ENCODE results near the gene CADM2.

CADM2 gene

GRCh38 chr3:85758442-85758841, 799.7 kb downstream of the CADM2 start:
- no peaks in the 10 kb centered on the region for H3K9me2 ChIP-seq (replicated peaks; ENCODE audit: control insufficient read depth, low read length)
- no peaks in the 10 kb centered on the region for H3K4me1 ChIP-seq (ENCODE audit: control insufficient read depth, low read length)
- no peaks in the 10 kb centered on the region for H3K9me3 ChIP-seq (ENCODE audit: control insufficient read depth, insufficient read depth, low read length)
- H3K36me3 ChIP-seq (ENCODE audit: control insufficient read depth, low read length): no peaks in the 10 kb centered on the region
- no peaks in the 10 kb centered on the region for H3F3A ChIP-seq (ENCODE audit: control insufficient read depth, insufficient read depth)
- no peaks in the 10 kb centered on the region for H3K79me2 ChIP-seq (ENCODE audit: control insufficient read depth, low read length)
- H3K27me3 ChIP-seq (ENCODE audit: control insufficient read depth, low read length): no peaks in the 10 kb centered on the region
- no peak overlapping the region for H3K4me2 ChIP-seq (ENCODE audit: low read length)
- H3K4me3 ChIP-seq (ENCODE audit: low read length): no peak overlapping the region
- H4K20me1 ChIP-seq (ENCODE audit: control insufficient read depth, insufficient read depth, low read depth, low read length): no peaks in the 10 kb centered on the region
- TF ChIP-seq, protein P1, sequence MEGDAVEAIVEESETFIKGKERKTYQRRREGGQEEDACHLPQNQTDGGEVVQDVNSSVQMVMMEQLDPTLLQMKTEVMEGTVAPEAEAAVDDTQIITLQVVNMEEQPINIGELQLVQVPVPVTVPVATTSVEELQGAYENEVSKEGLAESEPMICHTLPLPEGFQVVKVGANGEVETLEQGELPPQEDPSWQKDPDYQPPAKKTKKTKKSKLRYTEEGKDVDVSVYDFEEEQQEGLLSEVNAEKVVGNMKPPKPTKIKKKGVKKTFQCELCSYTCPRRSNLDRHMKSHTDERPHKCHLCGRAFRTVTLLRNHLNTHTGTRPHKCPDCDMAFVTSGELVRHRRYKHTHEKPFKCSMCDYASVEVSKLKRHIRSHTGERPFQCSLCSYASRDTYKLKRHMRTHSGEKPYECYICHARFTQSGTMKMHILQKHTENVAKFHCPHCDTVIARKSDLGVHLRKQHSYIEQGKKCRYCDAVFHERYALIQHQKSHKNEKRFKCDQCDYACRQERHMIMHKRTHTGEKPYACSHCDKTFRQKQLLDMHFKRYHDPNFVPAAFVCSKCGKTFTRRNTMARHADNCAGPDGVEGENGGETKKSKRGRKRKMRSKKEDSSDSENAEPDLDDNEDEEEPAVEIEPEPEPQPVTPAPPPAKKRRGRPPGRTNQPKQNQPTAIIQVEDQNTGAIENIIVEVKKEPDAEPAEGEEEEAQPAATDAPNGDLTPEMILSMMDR (IDR thresholded peaks at IDR 0.05; ENCODE audit: low read depth, low read length, poor library complexity, severe bottlenecking): no peak
- TF ChIP-seq EZH2phosphoT487 (IDR thresholded peaks at IDR 0.05; ENCODE audit: borderline replicate concordance, low read length): no peak
- no peak overlapping the region for H3K27ac ChIP-seq (ENCODE audit: low read depth, low read length)

DNA sequence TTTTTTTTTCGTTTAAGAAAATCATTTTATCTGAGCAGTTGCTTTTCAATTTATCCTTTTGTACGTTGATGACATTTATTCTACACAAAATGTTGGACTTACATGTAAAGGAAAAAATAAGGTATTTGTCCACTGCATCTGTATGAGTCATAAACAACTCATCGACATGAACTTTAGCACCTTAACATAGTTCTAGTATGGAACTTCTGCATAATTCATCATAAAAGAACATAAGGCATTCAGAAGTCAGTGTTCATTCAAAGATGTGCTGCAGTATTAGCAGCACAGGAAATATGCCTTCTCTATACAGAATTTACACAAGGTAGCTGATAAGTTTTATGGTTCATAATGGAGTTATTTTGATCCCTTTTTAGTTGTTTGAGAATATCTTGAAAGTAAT, 801.6 kb downstream of the CADM2 start:
- Histone ChIP-seq H3K27me3 (ENCODE audit: control insufficient read depth, low read length) (no peaks in the 10 kb centered on the region), H3K79me2 (ENCODE audit: control insufficient read depth, low read length) (no peaks in the 10 kb centered on the region), H3K36me3 (ENCODE audit: control insufficient read depth, low read length) (no peaks in the 10 kb centered on the region), H3K9me3 (ENCODE audit: control insufficient read depth, insufficient read depth, low read length) (no peaks in the 10 kb centered on the region), H3K4me3 (ENCODE audit: low read length) (no peak overlapping the region), H3K4me1 (ENCODE audit: control insufficient read depth, low read length) (no peaks in the 10 kb centered on the region), H3K4me2 (ENCODE audit: low read length) (no peak overlapping the region), H3K27ac (ENCODE audit: low read depth, low read length) (no peak overlapping the region), H4K20me1 (ENCODE audit: control insufficient read depth, insufficient read depth, low read depth, low read length) (no peaks in the 10 kb centered on the region), H3K9me2 (replicated peaks; ENCODE audit: control insufficient read depth, low read length) (no peaks in the 10 kb centered on the region), H3F3A (ENCODE audit: control insufficient read depth, insufficient read depth) (no peaks in the 10 kb centered on the region)
- TF ChIP-seq, protein P1 (IDR thresholded peaks at IDR 0.05; ENCODE audit: low read depth, low read length, poor library complexity, severe bottlenecking): no peak
- TF ChIP-seq EZH2phosphoT487 (IDR thresholded peaks at IDR 0.05; ENCODE audit: borderline replicate concordance, low read length): no peak

- H3K79me2 ChIP-seq (ENCODE audit: control insufficient read depth, low read length): no peaks in the 10 kb centered on the region
- no peaks in the 10 kb centered on the region for H3K27me3 ChIP-seq (ENCODE audit: control insufficient read depth, low read length)
- no peaks in the 10 kb centered on the region for H3K4me1 ChIP-seq (ENCODE audit: control insufficient read depth, low read length)
- no peak for TF ChIP-seq EZH2phosphoT487 (IDR thresholded peaks at IDR 0.05; ENCODE audit: borderline replicate concordance, low read length)
- TF ChIP-seq, protein P1 (IDR thresholded peaks at IDR 0.05; ENCODE audit: low read depth, low read length, poor library complexity, severe bottlenecking): no peak
- H3K9me2 ChIP-seq (replicated peaks; ENCODE audit: control insufficient read depth, low read length): no peaks in the 10 kb centered on the region
- H3K27ac ChIP-seq (ENCODE audit: low read depth, low read length): no peak overlapping the region
- H4K20me1 ChIP-seq (ENCODE audit: control insufficient read depth, insufficient read depth, low read depth, low read length): no peaks in the 10 kb centered on the region
- no peaks in the 10 kb centered on the region for H3K36me3 ChIP-seq (ENCODE audit: control insufficient read depth, low read length)
- no peak overlapping the region for H3K4me3 ChIP-seq (ENCODE audit: low read length)
- no peaks in the 10 kb centered on the region for H3F3A ChIP-seq (ENCODE audit: control insufficient read depth, insufficient read depth)
- no peak overlapping the region for H3K4me2 ChIP-seq (ENCODE audit: low read length)
- no peaks in the 10 kb centered on the region for H3K9me3 ChIP-seq (ENCODE audit: control insufficient read depth, insufficient read depth, low read length)
Observed at GRCh38 chr3:85780806-85781205, 822.0 kb downstream of the CADM2 start.

- TF ChIP-seq, protein P1 (IDR thresholded peaks at IDR 0.05; ENCODE audit: low read depth, low read length, poor library complexity, severe bottlenecking): no peak
- TF ChIP-seq EZH2phosphoT487 (IDR thresholded peaks at IDR 0.05; ENCODE audit: borderline replicate concordance, low read length): no peak
Observed at GRCh38 chr3:85781806-85782205, 823.0 kb downstream of the CADM2 start.

More at GRCh38 chr3:85781806-85782205, 823.0 kb downstream of the CADM2 start:
- no peaks in the 10 kb centered on the region for H3K27me3 ChIP-seq (ENCODE audit: control insufficient read depth, low read length)
- H3K79me2 ChIP-seq (ENCODE audit: control insufficient read depth, low read length): no peaks in the 10 kb centered on the region
- no peaks in the 10 kb centered on the region for H3K9me2 ChIP-seq (replicated peaks; ENCODE audit: control insufficient read depth, low read length)
- no peaks in the 10 kb centered on the region for H4K20me1 ChIP-seq (ENCODE audit: control insufficient read depth, insufficient read depth, low read depth, low read length)
- H3K4me3 ChIP-seq (ENCODE audit: low read length): no peak overlapping the region
- no peaks in the 10 kb centered on the region for H3F3A ChIP-seq (ENCODE audit: control insufficient read depth, insufficient read depth)
- H3K9me3 ChIP-seq (ENCODE audit: control insufficient read depth, insufficient read depth, low read length): no peaks in the 10 kb centered on the region
- no peaks in the 10 kb centered on the region for H3K36me3 ChIP-seq (ENCODE audit: control insufficient read depth, low read length)
- H3K4me1 ChIP-seq (ENCODE audit: control insufficient read depth, low read length): no peaks in the 10 kb centered on the region
- H3K27ac ChIP-seq (ENCODE audit: low read depth, low read length): no peak overlapping the region
- H3K4me2 ChIP-seq (ENCODE audit: low read length): no peak overlapping the region

Data from DOHH2 (cell line).